Fibroblast of upper back skin (primary cell): ENCODE measurements around the gene FAF1.

Experiments
- DNase-seq: peaks from one replicate; pipeline ENCODE4 v3.0.0-alpha.2; 2013

FAF1 gene

GRCh38 chr1:50611675-50612074 is 348.4 kb downstream of the FAF1 start:
- DNase-seq: no peak

GRCh38 chr1:50610563-50610962 is 349.5 kb downstream of the FAF1 start:
- DNase-seq: no peak

GRCh38 chr1:50609508-50609907 is 350.6 kb downstream of the FAF1 start:
- no peak for DNase-seq

GRCh38 chr1:50605186-50605875 is 354.7 kb downstream of the FAF1 start:
- DNase-seq: peak; percentile 39

- no peak for DNase-seq
Observed at GRCh38 chr1:50604580-50604979, 355.5 kb downstream of the FAF1 start.

GRCh38 chr1:50603274-50604271 is 356.5 kb downstream of the FAF1 start:
- DNase-seq: peak; percentile 28

- DNase-seq: no peak
Observed at GRCh38 chr1:50599546-50599945, 360.5 kb downstream of the FAF1 start.

- no peak for DNase-seq
Observed at GRCh38 chr1:50595874-50596273, 364.2 kb downstream of the FAF1 start.

GRCh38 chr1:50593515-50593914 is 366.6 kb downstream of the FAF1 start:
- no peak for DNase-seq

GRCh38 chr1:50591598-50591997 is 368.5 kb downstream of the FAF1 start:
- no peak for DNase-seq

- DNase-seq: no peak
Observed at GRCh38 chr1:50582346-50582745, 377.7 kb downstream of the FAF1 start.

GRCh38 chr1:50570066-50570468 is 390.0 kb downstream of the FAF1 start:
- peak; percentile 6 for DNase-seq

- no peak for DNase-seq
Observed at GRCh38 chr1:50568782-50569181, 391.3 kb downstream of the FAF1 start.

- no peak for DNase-seq
Observed at GRCh38 chr1:50566405-50566804, 393.7 kb downstream of the FAF1 start.

- no peak for DNase-seq
Observed at GRCh38 chr1:50564417-50564816, 395.6 kb downstream of the FAF1 start.

- DNase-seq: peak; percentile 40
Observed at GRCh38 chr1:50562106-50562505, 398.0 kb downstream of the FAF1 start.

GRCh38 chr1:50559421-50559820 is 400.6 kb downstream of the FAF1 start:
- DNase-seq: no peak

GRCh38 chr1:50553921-50554320 is 406.1 kb downstream of the FAF1 start:
- no peak for DNase-seq

- DNase-seq: no peak
Observed at GRCh38 chr1:50548243-50548642, 411.8 kb downstream of the FAF1 start.

GRCh38 chr1:50542362-50542761 is 417.7 kb downstream of the FAF1 start:
- no peak for DNase-seq

GRCh38 chr1:50538476-50538875 is 421.6 kb downstream of the FAF1 start:
- DNase-seq: no peak

- peak; percentile 10 for DNase-seq
Observed at GRCh38 chr1:50531601-50532000, 428.5 kb downstream of the FAF1 start.

GRCh38 chr1:50531027-50531426 is 429.0 kb downstream of the FAF1 start:
- no peak for DNase-seq

GRCh38 chr1:50529510-50529909 is 430.6 kb downstream of the FAF1 start:
- no peak for DNase-seq
